ENCODE data around the gene TREX2.
A peak's percentile ranks its signal among the peaks of the same experiment; 100 is the strongest.

The TREX2 gene

DNA sequence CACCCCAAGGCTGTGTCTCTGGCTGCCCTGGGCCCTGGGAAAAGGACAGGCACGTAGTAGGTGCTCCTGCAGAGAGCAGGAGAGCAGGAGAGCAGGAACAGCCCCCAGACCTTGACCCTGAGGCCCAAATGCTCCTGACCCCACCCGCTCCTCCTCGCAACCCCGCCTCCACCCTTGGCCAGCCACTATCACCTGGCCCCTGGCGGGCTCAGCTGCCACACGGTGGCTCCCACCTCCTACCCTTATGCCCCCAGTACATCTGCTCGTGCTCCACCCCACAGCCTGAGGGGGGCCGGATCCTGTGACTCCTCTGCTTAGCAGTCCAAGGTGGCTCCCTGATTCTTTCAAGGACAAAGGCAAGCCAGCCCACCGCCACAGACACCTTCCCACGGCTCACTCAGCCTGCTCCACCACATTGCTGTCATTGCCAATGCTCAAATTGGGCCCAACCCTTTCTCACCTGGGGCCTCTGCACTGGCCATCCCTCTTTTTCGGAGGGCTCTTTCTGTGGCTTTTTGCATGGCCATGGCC, 30.0 kb upstream of the TREX2 start:
- DNase-seq = no peak

DNA sequence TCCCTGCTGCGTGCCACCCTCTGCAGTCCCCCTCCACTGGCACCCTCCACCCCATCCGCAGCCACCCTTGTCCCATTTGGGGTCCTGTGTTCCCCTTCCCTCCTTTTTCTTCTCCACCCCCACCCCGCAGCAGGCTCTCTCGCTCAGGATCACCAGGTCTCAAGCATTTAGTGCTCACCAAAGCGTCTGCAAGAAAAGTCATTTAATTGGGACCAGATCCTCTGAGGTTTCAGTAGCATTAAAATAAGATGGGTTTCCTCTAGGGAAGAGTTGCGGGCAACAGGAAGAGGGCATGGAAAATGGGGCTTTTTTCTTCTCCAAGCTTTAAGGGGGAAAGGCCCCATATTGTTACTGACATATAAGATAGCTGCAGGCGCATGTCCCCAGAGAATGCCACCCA, 29.4 kb upstream of the TREX2 start:
- DNase-seq = no peak

DNA sequence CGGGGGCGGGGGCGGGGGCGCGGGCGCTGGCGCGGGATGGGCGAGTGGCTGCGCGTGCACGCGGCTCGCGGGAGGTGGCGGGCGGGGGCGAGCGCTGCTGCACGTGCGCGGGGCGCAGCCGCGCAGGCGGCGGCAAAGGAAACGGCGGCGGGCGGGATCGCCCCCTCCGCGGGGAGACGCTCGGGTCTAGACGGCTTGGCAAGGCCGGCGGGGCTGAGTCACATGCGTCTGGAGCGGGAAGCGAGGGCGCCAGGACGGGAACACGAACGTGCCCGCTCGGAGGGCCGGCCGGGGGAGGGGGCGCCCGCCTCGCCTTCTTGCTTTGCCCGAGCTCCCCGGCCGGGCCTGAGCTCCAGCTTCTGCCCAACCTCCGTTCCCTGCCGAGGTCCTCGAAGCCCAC, 28.9 kb upstream of the TREX2 start:
- peak in 28 of 51 donors; percentile 3 to 68 (median 16) for DNase-seq

DNA sequence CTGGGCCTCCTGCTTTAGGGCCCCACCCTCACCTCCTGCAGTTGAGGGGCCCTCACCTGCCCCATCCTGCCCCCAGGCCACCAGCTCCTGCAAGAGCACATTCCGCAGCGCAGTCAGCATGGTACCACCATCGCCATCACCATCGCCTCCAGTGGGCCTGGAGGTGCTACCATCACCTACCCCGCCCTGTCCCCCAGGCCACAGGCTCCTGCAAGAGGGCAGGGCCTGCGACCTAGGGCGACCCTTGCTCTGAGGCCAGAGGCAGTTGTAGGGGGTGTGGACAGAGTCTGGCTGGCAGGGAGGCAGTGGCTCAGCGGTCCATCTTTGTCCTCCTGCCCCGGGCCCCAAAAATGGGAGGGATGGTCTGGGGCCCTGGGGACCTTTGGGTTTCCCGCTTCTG, 28.4 kb upstream of the TREX2 start:
- DNase-seq = no peak

DNA sequence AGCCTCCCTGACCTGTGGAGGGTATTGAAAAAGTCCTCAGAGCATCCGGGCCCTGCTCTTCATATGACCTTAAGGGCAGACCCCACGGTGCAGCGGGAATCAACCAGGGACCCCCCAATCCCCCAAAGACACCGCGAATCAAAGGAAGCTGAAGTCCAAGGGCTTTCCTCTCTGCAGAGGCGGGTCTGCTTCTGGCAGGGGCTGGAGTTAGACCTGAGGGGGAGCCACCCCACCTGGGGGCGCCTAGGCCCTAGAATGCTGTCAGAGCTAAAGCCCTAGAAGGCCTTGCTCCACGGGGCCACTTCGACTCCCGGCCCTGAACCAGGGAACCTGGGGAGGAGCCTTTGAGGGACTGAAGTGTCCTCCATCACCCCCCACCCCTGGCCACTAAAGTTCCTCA, 27.3 kb upstream of the TREX2 start:
- DNase-seq = no peak

DNA sequence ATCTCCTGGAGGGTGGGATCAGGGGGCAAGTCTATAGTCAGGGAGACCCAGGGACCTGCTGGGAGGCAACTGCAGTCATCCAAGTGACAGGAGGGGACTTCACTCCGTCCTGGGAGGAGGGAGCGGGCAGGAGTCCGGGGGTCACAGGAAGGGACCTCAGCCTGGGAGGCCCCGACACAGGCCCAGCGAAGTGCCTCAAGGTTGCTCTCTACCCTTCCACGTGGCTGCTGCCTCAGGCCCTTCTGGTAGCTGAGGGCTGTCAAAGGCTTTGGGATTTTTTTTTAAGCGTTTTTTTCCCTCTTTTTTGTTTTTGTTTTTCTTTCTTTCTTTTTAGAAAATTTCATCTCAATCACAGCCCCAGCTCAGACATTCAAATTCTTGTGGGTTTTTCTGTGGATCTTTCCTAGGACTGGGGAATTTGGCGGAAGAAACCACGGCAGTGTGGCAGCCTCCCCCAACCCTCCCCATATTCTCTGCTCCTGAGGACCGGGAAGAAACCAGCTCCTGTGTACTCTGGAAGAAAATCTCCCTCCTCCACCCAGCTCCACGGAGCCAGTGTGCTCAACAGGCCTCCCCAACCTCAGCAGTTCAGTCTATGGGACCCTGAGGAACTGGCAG, 25.9 kb upstream of the TREX2 start:
- no peak for DNase-seq

DNA sequence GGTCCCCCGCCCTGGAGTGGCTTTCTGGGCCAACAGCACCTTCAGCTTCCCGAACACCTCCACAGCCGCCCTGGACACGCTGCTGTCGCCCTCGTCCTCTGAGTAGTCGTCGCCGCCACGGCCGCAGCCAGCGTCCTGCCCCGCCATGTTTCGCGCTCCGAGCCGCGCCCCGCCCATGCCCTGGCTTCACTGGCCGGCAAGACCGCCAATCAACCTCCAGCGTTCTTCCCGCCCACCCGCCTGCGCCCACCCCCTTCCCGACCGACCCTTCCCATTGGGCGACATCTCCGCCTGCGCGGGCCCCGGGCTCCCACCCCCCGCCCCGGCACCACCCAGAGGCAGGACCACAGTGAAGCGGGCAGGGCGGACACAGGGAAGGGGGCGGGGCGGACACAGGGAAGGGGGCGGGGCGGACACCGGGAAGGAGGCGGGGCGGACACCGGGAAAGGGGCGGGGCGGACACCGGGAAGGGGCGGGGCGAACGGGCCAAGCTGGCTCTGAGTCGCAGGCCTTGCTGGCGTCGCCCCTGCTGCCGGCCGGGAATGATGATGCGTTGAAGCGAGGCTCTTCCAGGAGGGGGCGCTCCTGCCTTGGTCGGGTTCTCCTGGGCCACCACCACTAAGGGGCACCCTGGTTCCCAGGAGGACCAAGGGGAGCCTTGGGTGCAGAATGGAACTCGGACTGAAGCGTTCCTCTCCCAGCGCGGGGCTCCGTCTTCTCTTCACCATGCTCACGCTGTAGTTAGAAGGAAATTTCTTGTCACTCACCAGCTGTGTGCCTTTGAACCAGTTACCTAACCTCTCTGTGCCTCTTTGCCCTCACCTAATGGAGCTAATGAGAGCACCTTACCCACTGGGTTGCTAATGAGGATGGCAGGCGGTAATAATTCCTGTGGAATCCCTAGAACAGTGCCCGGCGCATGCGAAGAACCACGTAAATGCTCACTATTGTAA, 24.8 kb upstream of the TREX2 start, which contains the start of gene HAUS7:
HAUS7 (minus strand) TSS at position 166 of the 953 bp plus-strand sequence; CDS start at position 147, 19 bp downstream.
- DNase-seq = peak; percentile 8 to 99 (median 86)

DNA sequence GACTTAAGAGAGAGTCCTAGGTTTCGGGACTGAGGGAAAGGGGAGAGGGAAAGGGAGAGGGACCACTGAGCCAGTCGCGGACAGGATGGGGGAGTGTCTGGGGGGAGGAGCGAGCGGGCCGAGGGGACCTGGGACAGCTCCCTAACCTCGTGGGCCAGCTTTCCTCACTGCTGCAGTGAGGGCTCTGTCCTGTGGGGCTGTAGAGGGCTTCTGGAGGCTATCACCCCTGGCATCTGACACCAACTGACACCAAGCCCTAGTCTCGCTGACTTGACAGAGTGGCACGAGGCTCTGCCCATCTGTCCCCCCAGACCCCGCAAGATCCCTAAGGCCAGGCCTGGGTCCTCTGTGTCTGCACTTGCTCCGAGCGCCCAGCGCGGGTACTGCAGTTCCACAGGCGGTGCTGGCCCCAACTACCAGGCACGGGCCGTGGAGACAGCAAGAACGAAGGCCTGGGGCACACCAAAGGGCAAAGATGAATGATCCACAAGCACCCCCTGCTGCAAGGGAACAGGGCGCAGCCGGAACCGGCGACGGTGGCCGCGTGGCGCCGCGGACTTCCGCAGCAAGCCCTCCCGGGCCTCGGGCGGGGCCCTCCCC, 24.1 kb upstream of the TREX2 start:
- DNase-seq = peak in 5 of 51 donors; percentile 18 to 52 (median 43)

DNA sequence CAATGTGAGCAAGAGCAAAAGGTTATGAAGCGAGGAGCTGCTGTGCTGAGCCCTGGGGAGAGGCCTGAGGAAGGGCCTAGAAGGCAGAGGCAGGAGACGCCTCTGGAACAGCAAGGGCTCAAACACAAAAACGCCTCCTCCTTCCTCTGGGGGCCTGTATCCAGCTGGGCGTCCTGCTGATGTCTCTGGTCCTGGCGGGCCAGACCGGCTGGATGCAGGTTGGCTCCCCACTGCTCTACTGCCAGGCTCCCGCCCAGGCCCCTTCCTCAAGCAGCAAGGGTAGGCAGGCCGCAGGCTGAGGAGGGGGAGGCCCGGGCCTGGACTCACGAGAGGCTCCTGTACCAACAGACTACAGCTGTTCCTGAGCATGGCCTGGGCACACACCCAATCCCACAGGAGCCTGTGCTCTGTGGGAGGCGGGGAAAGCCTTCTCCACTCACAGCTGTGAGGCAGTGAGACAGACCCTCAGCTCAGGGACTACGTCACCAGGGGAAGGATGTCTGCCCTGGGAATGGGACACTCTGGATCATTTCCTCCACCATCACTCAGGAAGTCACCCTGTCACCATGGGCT, 22.2 kb upstream of the TREX2 start:
- no peak for DNase-seq

DNA sequence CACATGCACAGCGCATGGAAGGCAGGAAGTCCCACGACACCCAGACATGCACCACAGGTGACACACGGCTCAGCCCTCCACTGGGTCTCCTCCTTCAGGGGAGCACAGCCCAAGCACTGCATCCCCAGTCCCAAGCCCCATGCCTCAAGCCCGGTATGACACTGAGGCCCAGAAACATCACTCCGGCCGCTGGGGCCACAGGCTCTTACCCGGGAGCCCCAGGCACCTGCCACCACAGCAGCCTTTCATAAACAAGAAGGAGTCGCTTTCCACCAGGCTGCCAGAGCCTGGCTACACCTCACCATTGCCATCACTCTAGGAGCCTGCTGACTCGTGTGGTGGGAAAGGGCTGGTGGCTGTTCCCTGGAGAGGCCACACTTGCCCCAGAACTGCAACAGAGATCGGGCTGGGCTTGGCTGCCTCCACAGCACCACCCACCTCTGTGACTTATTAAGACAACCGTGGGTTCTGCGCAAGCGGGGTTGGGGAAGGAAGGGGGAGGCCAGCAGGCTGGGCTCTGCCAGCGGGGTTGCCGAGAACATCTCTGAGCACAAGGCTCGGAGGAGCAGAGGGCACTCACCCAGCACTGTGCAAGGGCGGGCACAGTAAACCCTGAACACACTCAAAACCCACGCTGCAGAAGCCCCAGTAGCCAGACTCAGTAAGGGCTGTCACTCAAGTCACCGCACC, 20.0 kb upstream of the TREX2 start:
- no peak for DNase-seq

DNA sequence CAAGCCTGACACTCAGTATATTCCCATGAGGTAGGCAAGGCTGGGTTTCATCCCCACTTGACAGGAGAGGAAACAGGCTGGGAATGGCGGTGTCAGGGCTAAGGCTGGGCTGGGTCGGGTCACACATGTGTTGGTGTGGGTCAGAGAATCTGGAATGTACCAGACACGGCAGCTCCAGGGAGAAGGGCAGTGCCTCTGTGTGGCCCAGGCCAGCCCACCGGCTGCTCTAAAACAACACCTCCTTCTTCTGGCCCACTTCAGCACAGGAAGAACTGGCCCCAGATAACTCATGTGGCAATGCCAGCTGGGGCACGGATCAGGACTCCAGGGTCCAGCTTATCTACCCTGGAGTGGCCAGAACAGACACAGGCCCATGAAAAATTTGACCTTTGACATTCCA, 18.3 kb upstream of the TREX2 start:
- DNase-seq = no peak

DNA sequence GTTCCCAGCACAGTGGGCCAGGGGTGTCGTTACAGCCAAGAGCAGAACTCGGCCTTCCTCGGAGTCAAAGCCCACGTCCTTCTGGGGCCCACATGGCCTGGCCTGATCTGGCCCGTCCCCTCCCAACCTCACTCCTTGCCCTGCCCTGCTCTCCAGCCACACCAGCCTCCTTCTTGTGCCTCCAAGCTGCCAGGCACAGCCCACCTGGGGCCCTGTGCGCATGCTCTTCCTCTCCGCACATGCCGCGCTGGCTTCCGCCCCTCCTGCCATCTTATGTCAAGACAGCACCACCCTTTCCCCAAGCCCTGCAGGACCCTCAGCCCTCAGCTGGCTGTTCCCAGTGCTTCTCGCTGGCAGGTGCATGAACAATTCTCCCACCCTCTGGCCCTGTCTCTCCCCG, 17.7 kb upstream of the TREX2 start:
- no peak for DNase-seq

DNA sequence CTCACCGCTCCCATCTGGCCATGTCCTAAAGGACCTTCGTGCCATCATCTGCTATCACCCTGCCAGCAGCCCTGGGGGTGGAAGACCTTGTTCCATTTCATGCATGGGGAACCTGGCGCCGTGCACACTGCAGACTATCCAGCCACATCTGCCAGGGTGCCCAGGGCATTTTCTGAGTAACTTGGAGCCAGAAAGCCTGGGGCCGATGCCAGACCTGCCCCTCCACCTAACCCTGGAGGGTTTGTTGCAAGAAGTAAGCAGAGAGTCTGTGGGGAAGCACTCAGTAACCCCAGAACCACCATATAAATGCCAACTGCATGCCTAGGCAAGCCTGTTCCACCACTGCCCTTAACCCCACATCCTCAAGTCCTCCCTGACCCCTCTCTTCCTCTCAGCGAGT, 17.2 kb upstream of the TREX2 start:
- no peak for DNase-seq

DNA sequence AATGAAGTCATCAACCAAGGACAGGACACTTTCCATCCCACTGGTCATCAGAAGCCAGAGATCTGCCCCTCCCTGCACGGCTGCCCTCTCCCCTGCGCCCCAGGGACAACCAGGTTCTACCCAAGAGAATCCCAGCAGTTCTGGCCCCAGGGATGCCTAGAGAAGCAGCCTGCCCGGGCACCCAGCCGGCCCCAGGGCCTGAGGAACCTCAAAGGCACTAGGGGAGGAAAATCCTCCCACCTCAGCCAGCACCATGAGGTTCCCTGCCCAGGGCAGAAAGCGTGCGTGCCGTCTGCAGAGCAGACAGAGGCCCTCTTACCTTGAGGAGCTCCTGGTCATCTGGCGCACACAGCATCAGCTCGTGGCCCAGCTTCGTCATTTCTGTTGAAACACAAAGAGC, 16.4 kb upstream of the TREX2 start:
- DNase-seq = no peak

DNA sequence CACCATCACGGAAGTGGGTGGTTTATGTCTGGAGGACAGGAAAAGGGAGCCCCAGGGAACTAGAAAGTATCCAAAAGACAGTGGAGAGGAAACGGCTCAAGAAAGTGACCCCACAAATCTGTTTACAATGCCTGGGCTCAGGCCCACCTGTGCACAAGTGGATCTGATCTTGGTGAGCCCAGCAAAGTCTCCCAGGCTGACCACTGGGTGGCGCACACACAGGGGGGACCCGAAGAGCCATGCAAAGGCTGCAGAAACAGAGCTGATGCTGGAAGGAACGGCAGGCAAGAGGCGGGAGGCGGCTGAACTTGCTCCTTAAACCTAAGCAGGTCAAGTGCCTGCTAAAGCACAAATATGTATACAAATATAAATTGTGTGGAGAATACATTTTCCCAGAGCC, 15.0 kb upstream of the TREX2 start:
- DNase-seq = peak in 20 of 51 donors; percentile 2 to 46 (median 12)

DNA sequence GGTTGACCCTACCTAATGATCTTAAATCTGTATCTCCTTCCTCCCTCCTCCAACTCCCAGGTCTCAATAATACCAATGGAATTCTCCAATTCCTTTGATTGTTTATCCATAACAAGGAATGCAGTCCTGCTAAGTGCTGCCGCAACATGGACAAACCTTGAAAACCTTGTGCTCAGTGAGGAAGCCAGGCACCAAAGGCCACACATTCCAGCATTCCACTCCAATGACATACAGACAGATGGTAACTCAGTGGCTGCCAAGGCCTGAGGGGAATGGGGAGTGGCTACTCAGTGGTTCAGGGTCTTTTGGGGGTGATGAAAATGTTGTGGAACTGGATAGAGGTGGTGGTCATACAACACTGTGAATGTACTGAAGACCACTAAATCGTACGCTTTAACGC, 14.1 kb upstream of the TREX2 start:
- no peak for DNase-seq

DNA sequence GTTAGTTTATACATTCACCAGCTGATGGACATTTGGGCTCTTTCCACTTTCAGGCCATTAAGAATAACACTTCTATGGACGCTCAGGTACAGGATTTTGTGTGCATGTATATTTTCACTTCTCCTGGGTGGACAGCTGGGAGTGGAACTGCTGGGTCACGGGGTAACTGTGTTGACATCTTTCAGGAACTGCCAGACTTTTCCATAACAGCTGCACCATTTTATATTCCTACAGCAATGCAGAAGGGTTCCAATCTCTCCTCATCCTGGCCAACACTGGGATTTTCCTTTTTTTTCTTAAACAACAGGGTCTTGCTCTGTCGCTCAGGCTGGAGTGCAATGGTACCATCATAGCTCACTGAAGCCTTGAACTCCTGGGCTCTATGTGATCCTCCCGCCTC, 12.6 kb upstream of the TREX2 start:
- no peak for DNase-seq

DNA sequence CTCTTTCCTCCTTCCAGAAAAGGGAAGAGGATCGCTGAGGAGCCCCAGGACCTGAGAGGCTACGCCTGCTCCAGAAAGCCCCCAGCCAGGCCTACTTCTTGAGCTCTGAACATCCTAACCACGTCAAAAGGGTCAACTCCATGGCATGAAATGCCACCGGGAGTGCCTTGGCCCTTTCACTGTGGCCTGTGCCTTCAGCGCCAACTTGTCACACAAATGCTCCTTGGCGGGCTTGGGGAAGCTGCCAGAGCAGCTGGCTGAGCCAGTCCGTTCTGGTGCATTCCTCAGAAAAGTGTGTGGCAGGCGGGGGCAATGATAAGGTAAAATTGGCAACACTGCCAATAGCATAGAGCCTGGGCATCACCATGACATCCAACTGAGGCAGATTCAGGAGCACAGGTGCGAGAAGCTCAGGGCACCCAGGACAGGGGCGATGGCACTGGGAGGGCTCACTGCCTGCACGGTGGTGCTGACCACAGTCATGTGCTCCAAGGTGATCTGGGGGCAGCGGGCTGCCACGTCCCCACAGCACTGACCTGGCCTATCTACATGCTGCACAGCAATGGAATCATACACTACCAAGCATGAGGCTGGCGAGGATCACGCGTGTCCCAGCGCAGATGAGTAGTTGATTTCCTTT, 12.1 kb upstream of the TREX2 start:
- DNase-seq = no peak

DNA sequence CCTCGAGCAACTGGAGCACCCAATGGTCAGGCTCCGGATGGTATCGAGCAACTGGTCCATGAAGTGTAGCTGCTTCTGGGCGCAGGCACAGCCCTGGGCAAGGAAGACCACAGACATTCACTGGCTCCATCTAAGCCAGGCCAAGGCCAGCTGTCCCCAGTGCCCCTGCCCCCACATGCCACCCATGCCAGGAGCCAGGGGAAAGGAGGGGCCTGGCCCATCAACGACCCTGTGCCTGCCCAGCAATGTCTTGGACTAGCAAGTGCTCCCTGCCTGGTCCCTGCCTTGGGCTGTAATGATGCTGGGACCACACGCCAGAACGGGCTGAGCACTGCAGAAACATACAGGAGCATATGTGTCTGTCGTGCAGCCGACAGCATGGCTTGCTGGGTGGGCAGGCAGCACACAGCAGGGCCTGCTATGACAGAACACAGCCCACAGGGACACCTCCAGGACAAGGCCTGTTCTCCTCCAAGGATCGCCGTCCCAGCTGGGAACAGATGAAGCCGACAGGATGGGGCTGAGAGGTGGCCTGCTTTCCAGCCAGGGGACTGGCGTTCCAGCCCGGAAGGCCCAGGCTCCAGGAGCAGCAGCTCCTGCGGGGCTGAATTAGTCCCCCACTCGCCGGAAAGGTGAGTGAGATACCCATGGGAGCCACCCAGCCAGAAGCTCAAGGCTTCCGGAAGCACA, 11.4 kb upstream of the TREX2 start:
- DNase-seq = no peak

DNA sequence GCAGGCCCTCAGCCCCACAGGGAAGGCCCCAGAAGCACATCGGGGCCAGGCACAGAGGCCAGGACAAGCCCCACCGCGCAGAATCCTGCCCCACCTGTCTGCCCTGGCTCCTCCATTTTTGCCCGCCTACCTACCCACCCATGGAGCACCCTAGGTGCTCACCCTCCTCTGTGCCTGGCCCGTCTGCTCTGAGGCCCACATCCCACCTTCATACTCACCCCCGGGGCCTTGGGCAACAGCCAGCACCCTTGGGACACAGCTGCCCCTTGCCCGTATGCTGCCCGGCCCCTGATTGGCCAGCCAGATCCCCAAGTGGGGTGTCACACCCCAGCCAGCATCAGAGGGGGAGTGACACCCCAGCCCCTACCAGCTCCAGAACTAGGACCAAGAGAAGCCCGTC, 10.8 kb upstream of the TREX2 start:
- DNase-seq = no peak
